Osteocyte (in vitro differentiated cells): ENCODE measurements around the gene GNAZ. TPM values are rescaled to one million over a fixed set of nuclear protein-coding genes. Genes with fewer than 3 reads are reported as not detected.

Experiments used
- DNase-seq: peaks from one replicate; pipeline ENCODE4 v3.0.0; 2021; ENCODE audit warnings: mixed read lengths; ENCODE audit not compliant: unreplicated experiment; ENCODE audit errors: extremely low spot score
- H3K27ac Mint-ChIP-seq: one replicate; pipeline ENCODE4 v1.8.0; 2021; ENCODE audit warnings: mild to moderate bottlenecking, mixed read lengths; ENCODE audit not compliant: unreplicated experiment
- H3K27me3 Mint-ChIP-seq: one replicate; pipeline ENCODE4 v1.8.0; 2021; ENCODE audit warnings: mixed read lengths; ENCODE audit not compliant: unreplicated experiment
- H3K36me3 Mint-ChIP-seq: one replicate; pipeline ENCODE4 v1.8.0; 2021; ENCODE audit warnings: mixed read lengths; ENCODE audit not compliant: unreplicated experiment
- H3K4me1 Mint-ChIP-seq: one replicate; pipeline ENCODE4 v1.8.0; 2021; ENCODE audit warnings: mixed read lengths; ENCODE audit not compliant: unreplicated experiment
- H3K4me3 Mint-ChIP-seq: one replicate; pipeline ENCODE4 v1.8.0; 2021; ENCODE audit warnings: mild to moderate bottlenecking, moderate library complexity, mixed read lengths; ENCODE audit not compliant: unreplicated experiment
- H3K9me3 Mint-ChIP-seq: one replicate; pipeline ENCODE4 v1.8.0; 2021; ENCODE audit warnings: mixed read lengths; ENCODE audit not compliant: unreplicated experiment
- CTCF ChIP-seq: fragments of 200-600 bp; sonication (generic); IDR thresholded peaks from 2 replicates; pipeline ENCODE4 v1.5.0; 2021; ENCODE audit warnings: antibody characterized with exemption, mild to moderate bottlenecking, moderate library complexity
- total RNA-seq: library from RNA; stranded (reverse); gene quantifications from 2 replicates; pipeline ENCODE4 v1.2.1, GENCODE V29; 2021

GNAZ gene
- total RNA-seq, 1 donor from 2014 or later: 2.9 TPM

- Mint-ChIP-seq H3K4me1 (no peaks in the 10 kb centered on the region), H3K27me3 (peaks cover 6% of the 10 kb centered on the region), H3K27ac (no peak overlapping the region), H3K36me3 (no peaks in the 10 kb centered on the region), H3K4me3 (no peak overlapping the region), H3K9me3 (no peaks in the 10 kb centered on the region)
- no peak for TF ChIP-seq CTCF
- DNase-seq: no peak
These were observed 35.4 kb upstream of the GNAZ start for GRCh38 chr22:23034621-23035556.

GRCh38 chr22:23035557-23036277 is 34.6 kb upstream of the GNAZ start:
- no peaks in the 10 kb centered on the region for H3K36me3 Mint-ChIP-seq
- no peaks in the 10 kb centered on the region for H3K4me1 Mint-ChIP-seq
- no peak overlapping the region for H3K4me3 Mint-ChIP-seq
- TF ChIP-seq CTCF: no peak
- no peaks in the 10 kb centered on the region for H3K9me3 Mint-ChIP-seq
- H3K27me3 Mint-ChIP-seq: peaks cover 13% of the 10 kb centered on the region
- no peak overlapping the region for H3K27ac Mint-ChIP-seq
- no peak for DNase-seq

GRCh38 chr22:23036684-23037428 is 33.5 kb upstream of the GNAZ start:
- no peak for TF ChIP-seq CTCF
- Mint-ChIP-seq H3K4me1 (no peaks in the 10 kb centered on the region), H3K36me3 (no peaks in the 10 kb centered on the region), H3K27me3 (peaks cover 20% of the 10 kb centered on the region), H3K4me3 (no peak overlapping the region), H3K27ac (no peak overlapping the region), H3K9me3 (no peaks in the 10 kb centered on the region)
- DNase-seq: no peak

- no peaks in the 10 kb centered on the region for H3K4me1 Mint-ChIP-seq
- H3K36me3 Mint-ChIP-seq: no peaks in the 10 kb centered on the region
- no peak overlapping the region for H3K27ac Mint-ChIP-seq
- peaks cover 26% of the 10 kb centered on the region for H3K27me3 Mint-ChIP-seq
- no peaks in the 10 kb centered on the region for H3K9me3 Mint-ChIP-seq
- TF ChIP-seq CTCF: no peak
- DNase-seq: no peak
- no peak overlapping the region for H3K4me3 Mint-ChIP-seq
These were observed 32.6 kb upstream of the GNAZ start for GRCh38 chr22:23037429-23038333.
